ENCODE measurements around the gene CNTROB.

Gene CNTROB

GRCh38 chr17:7910281-7910680 is 21.7 kb upstream of the CNTROB start:
- no peak for DNase-seq (ENCODE audit: low spot score)

GRCh38 chr17:7910711-7911110 is 21.3 kb upstream of the CNTROB start:
- no peak for DNase-seq (ENCODE audit: low spot score)

GRCh38 chr17:7911116-7911515 is 20.9 kb upstream of the CNTROB start:
- no peak for DNase-seq (ENCODE audit: low spot score)

- peak; percentile 87 for DNase-seq (ENCODE audit: low spot score)
Measured at GRCh38 chr17:7912927-7913524, 19.0 kb upstream of the CNTROB start.

GRCh38 chr17:7915179-7915610 is 16.8 kb upstream of the CNTROB start:
- DNase-seq (ENCODE audit: low spot score), result no peak

- peak; percentile 93 for DNase-seq (ENCODE audit: low spot score)
Measured at GRCh38 chr17:7915611-7916384, 16.2 kb upstream of the CNTROB start, which contains the start of gene RNF227. Gene RNF227, minus strand, starts transcription at chr17:7916289. Its CDS starts 94 bp downstream, at chr17:7916195.

- no peak for DNase-seq (ENCODE audit: low spot score)
Measured at GRCh38 chr17:7916385-7916682, 15.7 kb upstream of the CNTROB start.

DNA sequence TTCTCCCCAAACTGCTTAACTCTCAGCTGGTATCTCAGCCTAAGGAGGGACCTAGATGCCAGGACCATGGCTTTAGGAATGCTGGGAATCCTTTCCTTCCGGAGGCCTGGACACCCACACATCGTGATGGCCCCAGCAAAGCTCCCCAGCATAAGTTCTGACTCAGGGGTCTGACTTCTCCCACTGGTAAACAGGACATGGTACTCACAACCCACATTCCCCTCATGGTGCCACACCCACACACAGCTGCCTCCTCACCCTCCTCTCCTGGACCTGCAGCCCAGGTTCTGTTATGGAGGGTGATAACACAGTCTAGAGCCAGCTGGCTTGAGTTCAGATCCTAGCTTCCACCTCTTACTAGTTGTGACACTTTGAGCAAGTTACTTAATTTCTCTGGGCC is 15.2 kb upstream of the CNTROB start:
- peak; percentile 69 for DNase-seq (ENCODE audit: low spot score)

GRCh38 chr17:7922269-7922844 is 9.6 kb upstream of the CNTROB start:
- no peak for DNase-seq (ENCODE audit: low spot score)

DNA sequence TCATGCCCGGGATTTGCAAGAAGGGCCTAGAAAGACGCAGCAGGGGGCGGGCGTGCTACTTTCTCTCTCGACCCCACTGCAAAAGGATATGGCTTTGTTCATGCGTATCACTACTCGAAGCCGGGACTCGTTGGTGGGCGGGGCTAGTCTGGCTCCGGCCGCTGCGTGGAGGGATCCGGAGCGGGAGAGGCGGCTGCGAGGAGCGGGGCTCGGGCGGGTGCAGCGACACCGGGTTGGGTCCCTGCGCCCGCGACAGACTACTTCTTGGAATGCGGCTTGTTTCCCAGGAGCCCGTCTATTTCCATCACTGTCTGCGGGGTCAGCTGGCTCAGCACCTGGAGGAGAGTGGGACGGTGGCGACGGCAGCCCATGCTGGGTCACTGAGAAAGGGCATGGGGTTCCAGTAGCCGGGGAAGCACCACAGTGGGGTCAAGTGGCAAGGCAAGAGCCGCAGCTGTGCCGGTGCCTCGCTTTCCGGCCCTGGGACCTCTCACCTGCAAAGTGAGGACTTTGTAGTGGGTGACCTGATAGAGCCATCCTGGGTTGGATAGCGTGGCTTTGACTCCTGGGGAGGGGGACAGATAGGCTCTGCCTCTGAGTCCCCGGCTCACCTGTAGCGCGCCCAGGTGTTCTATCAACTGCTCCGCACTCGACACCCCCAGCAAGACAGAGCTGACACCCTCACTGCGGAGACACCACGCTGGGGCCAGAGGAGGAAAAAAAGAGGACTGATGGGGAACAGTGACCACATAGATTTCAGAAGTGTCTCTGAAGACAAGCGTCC is 9.0 kb upstream of the CNTROB start:
- peak; percentile 68 for DNase-seq (ENCODE audit: low spot score)

DNA sequence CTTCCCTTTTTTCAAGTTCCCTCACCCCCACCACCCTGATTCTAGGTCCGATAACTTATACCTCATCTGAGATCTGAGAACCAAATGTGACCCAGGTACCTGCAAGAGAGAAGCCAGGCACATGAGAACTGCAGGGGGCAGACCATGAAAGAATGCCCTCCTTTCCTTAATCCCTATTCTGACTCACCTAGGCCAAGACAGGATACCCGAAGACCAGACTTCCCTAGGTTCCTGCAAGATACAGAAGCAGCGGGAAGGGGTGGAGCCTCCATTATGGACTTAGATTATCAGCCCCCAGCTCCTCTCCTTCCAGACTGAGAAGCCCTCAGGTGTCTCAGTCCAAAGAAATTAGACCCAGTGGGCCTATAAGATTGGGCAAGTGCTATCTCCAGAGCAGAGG is 4.4 kb upstream of the CNTROB start:
- DNase-seq (ENCODE audit: low spot score), result no peak

- DNase-seq (ENCODE audit: low spot score), result no peak
Measured at GRCh38 chr17:7929158-7930023, 2.6 kb upstream of the CNTROB start, which contains the start of gene KCNAB3. Gene KCNAB3, minus strand, starts transcription at chr17:7929856. Its CDS starts 421 bp downstream, at chr17:7929435.

DNA sequence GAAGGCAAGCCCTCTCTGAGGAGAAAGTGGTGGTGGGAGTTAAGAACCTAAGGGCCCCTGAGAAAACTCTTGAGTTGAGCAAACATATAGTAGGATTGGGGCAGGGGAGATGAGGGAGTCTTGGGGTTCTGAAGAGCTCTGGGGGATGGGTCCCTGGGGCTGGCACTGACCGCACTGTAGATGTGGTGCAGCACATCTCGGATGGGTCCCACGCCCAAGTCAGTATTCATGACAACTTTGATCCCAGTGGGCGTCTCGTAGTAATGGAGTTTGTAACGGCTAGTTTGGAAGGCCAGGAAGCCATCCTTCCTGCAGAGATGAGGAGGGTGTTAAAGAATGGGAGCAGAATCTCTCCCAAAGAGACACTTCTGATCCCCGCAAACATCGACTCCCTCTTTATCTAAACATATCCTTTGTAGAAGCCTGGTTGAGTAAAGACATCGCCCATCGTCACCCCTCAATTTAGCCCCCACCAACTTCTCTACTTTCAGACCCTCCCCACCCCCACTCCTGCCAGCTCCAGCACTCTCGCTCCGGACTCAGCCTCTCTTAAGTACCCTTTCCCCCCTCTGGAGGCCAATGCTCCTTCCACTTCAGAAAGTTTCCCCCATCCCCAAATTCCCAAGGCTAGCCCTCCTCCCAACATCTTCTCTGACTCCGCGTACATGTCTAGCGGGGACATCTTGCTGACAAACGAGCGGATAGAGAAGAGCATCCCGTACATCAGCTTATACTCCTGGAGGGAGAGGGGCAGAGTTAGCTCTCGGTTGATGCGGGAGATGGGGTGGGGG is 970 bp upstream of the CNTROB start:
- no peak for DNase-seq (ENCODE audit: low spot score)

DNA sequence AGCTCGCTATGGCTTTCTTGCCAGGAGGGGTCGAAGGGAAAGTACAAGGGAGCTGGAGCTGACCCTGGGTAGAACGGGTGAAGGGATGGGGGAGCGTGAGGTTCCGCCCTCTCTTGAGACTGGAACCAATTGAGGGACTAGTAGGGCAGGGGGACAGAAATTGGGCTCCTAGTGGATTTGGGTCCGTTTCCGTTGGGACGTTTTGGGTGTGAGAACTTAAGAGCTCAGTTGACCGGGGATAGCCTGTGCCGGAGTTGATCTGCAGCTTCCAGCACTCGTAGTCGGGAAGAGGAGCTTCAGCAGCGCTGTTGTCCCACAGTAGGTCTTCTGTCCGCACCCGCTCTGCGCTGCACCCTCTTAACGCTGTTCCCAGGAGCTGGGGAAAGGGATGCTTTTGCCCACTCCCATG is 481 bp downstream of the CNTROB start:
- DNase-seq (ENCODE audit: low spot score), result no peak

GRCh38 chr17:7932949-7933348 is 943 bp downstream of the CNTROB start:
- peak; percentile 59 for DNase-seq (ENCODE audit: low spot score)

GRCh38 chr17:7935859-7936258 is 3.9 kb downstream of the CNTROB start:
- DNase-seq (ENCODE audit: low spot score), result no peak

DNA sequence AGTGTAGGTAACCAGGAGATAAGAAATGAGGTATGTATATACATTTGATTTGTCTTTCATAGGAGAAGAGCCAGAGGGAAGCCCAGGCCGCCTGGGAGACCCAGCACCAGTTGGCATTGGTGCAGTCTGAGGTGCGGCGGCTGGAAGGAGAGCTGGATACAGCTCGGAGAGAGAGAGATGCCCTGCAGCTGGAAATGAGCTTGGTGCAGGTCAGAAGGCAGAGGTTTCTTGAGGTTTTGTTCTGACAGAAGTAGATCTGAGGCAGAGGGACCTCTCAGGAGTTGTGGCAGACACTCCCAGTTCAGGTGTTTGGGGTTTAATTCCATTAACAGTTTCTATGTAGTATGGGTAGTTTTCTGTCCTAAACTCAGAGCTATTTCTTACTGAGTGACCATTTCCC is 8.0 kb downstream of the CNTROB start:
- no peak for DNase-seq (ENCODE audit: low spot score)

- no peak for DNase-seq (ENCODE audit: low spot score)
Measured at GRCh38 chr17:7940743-7941142, 8.7 kb downstream of the CNTROB start.

DNA sequence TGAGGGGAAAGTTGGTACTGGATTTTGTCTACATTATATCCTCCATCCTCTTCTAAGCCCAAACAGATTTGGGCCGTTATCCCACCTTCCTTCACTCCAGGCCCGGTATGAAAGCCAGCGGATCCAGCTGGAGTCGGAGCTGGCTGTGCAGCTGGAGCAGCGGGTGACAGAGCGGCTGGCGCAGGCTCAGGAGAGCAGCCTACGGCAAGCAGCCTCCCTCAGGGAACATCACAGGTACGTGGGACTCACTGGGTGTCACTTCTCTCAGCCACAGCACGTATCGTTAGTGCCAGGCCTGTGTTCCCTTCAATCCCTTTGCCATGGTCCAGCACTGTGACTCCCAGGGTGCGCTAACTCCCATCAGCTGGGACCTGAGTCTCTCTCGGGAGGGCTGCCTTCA is 11.3 kb downstream of the CNTROB start:
- no peak for DNase-seq (ENCODE audit: low spot score)

GRCh38 chr17:7944326-7944725 is 12.3 kb downstream of the CNTROB start:
- no peak for DNase-seq (ENCODE audit: low spot score)

DNA sequence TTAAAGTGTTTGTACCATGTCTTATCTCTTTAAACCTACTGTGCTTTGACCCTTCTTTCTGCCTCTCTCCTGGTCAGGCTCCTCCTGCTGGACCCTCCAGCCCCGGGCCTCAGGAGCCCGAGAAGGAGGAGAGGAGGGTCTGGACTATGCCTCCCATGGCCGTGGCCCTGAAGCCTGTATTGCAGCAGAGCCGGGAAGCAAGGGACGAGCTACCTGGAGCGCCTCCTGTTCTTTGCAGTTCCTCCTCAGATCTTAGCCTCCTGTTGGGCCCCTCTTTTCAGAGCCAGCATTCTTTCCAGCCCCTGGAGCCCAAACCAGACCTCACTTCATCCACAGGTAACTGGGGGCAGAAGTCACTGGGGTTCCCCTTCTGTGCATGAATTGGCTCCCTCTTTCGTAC is 13.6 kb downstream of the CNTROB start:
- no peak for DNase-seq (ENCODE audit: low spot score)
